RWPE2 (cell line): ENCODE data around the gene ARCN1.
"Not testable (repeated sequence)": the region's sequence is repeated elsewhere in the genome, so short reads cannot be mapped to it uniquely, and the experiment has no call there.

ENCODE experiments used
- ATAC-seq: fragments of 200-7000 bp; cut with Tn5 transposase; 3 replicates; pipeline ENCODE4 v1.9.1; 2021; ENCODE audit warnings: low read depth
- DNase-seq: peaks from one replicate; pipeline ENCODE4 v3.0.0-alpha.2; 2020; ENCODE audit warnings: low spot score
- H3K27ac ChIP-seq: fragments of 450-650 bp; 2 replicates; pipeline ENCODE4 v1.5.1; 2017; ENCODE audit warnings: mild to moderate bottlenecking; ENCODE audit not compliant: poor library complexity, severe bottlenecking
- H3K27me3 ChIP-seq: fragments of 250-450 bp; sonication (Bioruptor Pico); 2 replicates; pipeline ENCODE4 v1.5.1; 2021; ENCODE audit warnings: mild to moderate bottlenecking, moderate library complexity; ENCODE audit not compliant: insufficient read depth, poor library complexity, severe bottlenecking
- H3K36me3 ChIP-seq: fragments of 250-450 bp; sonication (Bioruptor Pico); 2 replicates; pipeline ENCODE4 v1.5.1; 2020; ENCODE audit warnings: low read depth, mild to moderate bottlenecking, moderate library complexity
- H3K4me1 ChIP-seq: fragments of 250-450 bp; sonication (Bioruptor Pico); 2 replicates; pipeline ENCODE4 v1.5.1; 2021; ENCODE audit warnings: mild to moderate bottlenecking, moderate library complexity; ENCODE audit not compliant: insufficient read depth, poor library complexity, severe bottlenecking
- H3K4me3 ChIP-seq: fragments of 250-450 bp; sonication (Bioruptor Pico); 2 replicates; pipeline ENCODE4 v1.5.1; 2021; ENCODE audit warnings: mild to moderate bottlenecking, moderate library complexity; ENCODE audit not compliant: severe bottlenecking
- H3K9me3 ChIP-seq: fragments of 250-450 bp; sonication (Bioruptor Pico); 2 replicates; pipeline ENCODE4 v1.5.1; 2021; ENCODE audit warnings: mild to moderate bottlenecking, moderate library complexity; ENCODE audit not compliant: severe bottlenecking
- TF ChIP-seq, protein P1 (sequence below): fragments of 450-650 bp; IDR thresholded peaks from one replicate; pipeline ENCODE4 v1.5.1; 2017; ENCODE audit warnings: mild to moderate bottlenecking, moderate library complexity; ENCODE audit not compliant: poor library complexity, severe bottlenecking

Gene ARCN1

DNA sequence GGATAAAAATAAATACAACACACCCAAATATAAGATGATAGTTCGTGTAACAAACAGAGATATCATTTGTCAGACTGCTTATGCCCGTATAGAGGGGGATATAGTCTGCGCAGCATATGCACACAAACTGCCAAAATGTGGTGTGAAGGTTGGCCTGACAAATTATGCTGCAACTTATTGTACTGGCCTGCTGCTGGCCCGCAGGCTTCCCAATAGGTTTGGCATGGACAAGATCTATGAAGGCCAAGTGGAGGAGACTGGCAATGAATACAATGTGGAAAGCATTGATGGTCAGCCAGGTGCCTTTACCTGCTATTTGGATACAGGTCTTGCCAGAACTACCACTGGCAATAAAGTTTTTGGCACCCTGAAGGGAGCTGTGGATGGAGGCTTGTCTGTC, 11.4 kb upstream of the ARCN1 start:
- Histone ChIP-seq H3K27me3 (no peaks in the 10 kb centered on the region), H3K27ac (no peak overlapping the region), H3K9me3 (no peaks in the 10 kb centered on the region), H3K4me1 (no peaks in the 10 kb centered on the region), H3K4me3 (no peak overlapping the region), H3K36me3 (peaks cover 45% of the 10 kb centered on the region)
- no peak for DNase-seq
- no peak for ATAC-seq
- TF ChIP-seq, protein P1, sequence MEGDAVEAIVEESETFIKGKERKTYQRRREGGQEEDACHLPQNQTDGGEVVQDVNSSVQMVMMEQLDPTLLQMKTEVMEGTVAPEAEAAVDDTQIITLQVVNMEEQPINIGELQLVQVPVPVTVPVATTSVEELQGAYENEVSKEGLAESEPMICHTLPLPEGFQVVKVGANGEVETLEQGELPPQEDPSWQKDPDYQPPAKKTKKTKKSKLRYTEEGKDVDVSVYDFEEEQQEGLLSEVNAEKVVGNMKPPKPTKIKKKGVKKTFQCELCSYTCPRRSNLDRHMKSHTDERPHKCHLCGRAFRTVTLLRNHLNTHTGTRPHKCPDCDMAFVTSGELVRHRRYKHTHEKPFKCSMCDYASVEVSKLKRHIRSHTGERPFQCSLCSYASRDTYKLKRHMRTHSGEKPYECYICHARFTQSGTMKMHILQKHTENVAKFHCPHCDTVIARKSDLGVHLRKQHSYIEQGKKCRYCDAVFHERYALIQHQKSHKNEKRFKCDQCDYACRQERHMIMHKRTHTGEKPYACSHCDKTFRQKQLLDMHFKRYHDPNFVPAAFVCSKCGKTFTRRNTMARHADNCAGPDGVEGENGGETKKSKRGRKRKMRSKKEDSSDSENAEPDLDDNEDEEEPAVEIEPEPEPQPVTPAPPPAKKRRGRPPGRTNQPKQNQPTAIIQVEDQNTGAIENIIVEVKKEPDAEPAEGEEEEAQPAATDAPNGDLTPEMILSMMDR: no peak

DNA sequence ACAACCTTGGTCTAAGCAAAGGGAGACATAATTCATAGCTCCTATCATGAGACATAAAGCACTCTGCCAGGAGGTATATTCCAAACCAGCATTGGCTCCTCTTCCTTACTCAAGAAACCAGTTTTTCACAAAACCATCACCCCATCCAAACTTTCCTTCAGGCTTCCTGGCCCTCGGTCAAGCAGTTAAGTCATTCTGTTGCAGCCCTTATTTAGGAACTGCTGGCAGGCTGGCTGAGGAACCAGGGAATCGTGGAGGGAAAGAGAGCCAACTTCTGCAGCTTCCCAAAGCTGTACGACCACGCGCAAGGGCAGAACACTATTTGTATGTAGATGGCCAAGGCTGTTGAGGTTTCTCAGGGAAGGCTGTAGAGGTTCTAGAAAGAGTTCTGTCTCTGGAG, 7.2 kb upstream of the ARCN1 start:
- ATAC-seq (no peak), DNase-seq (no peak)
- peak overlapping the region; percentile 18 for H3K27ac ChIP-seq
- H3K4me3 ChIP-seq: no peak overlapping the region
- no peaks in the 10 kb centered on the region for H3K4me1 ChIP-seq
- H3K9me3 ChIP-seq: no peaks in the 10 kb centered on the region
- no peaks in the 10 kb centered on the region for H3K27me3 ChIP-seq
- peaks cover 12% of the 10 kb centered on the region for H3K36me3 ChIP-seq
- TF ChIP-seq, protein P1: no peak

DNA sequence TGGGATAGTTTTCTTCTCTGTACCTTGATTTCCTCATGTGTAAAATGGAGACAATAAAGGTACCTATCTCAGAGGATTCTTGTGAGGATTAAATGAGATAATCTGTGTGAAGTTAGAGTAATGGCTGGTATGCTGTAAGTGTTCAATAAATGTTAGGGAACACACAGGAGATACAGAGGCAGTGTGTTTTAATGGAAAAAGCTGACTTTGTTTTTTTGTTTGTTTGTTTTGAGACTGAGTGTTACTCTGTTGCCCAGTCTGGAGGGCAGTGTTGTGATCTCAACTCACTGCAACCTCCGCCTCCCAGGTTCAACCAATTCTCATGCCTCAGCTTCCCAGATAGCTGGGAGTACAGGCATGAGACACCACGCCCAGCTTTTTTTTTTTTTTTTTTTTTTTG, 2.5 kb upstream of the ARCN1 start:
- Histone ChIP-seq H3K4me3 (no peak overlapping the region), H3K4me1 (peaks cover 9% of the 10 kb centered on the region), H3K9me3 (no peaks in the 10 kb centered on the region), H3K27ac (no peak overlapping the region), H3K27me3 (no peaks in the 10 kb centered on the region), H3K36me3 (peaks cover 15% of the 10 kb centered on the region)
- no peak for ATAC-seq
- no peak for DNase-seq
- TF ChIP-seq, protein P1: no peak

DNA sequence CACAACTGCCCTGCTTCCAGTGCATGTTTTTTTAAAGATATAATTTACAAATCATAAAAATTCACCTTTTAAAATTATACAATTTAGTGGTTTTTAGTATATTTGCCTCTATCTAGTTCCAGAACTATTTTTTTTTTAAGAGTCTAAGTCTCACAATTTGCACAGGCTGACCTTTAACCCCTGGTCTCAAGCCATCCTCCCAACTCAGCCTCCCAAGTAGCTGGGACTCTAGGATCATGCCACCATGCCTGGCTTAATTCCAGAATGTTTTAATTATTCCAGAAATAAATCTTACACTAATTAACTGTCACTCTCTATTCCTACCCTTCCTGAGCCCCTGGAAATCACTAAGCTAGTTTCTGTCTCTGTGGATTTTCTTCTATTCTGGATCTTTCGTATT, 1.4 kb upstream of the ARCN1 start:
- no peak for ATAC-seq
- H3K4me3 ChIP-seq: no peak overlapping the region
- no peaks in the 10 kb centered on the region for H3K27me3 ChIP-seq
- H3K27ac ChIP-seq: no peak overlapping the region
- H3K36me3 ChIP-seq: peaks cover 25% of the 10 kb centered on the region
- DNase-seq: no peak
- peaks cover 12% of the 10 kb centered on the region for H3K4me1 ChIP-seq
- H3K9me3 ChIP-seq: no peaks in the 10 kb centered on the region
- TF ChIP-seq, protein P1: no peak

DNA sequence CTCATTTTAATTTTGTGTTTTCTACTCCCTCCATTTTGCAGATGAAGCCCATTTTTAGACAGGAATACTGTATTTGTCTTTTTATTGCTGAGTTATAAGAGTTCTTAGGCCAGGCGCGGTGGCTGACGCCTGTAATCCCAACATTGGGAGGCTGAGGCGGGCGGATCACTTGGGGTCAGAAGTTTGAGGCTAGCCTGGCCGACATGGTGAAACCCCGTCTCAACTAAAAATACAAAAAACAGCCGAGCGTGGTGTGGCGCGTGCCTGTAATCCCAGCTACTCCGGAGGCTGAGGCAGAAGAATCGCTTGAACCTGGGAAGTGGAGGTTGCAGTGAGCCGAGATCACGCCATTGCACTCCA, 528 bp upstream of the ARCN1 start:
- peak overlapping the region; percentile 73 for H3K27ac ChIP-seq
- not testable (repeated sequence) for H3K27me3 ChIP-seq

More for the DNA sequence above, 528 bp upstream of the ARCN1 start:
- not testable (repeated sequence) for H3K9me3 ChIP-seq, ATAC-seq, DNase-seq
- peaks cover 27% of the 10 kb centered on the region for H3K36me3 ChIP-seq
- H3K4me3 ChIP-seq: peak overlapping the region; percentile 99
- peaks cover 12% of the 10 kb centered on the region for H3K4me1 ChIP-seq
